HCT116 (cell line): Measurements from ENCODE around the gene TRPV5. TPM values are rescaled to one million over a fixed set of nuclear protein-coding genes. Genes with fewer than 3 reads are reported as not detected.

Experiments used
- ATAC-seq: fragments of 200-7000 bp; cut with Tn5 transposase; 2 replicates; pipeline ENCODE4 v1.9.1; 2020; ENCODE audit warnings: mild to moderate bottlenecking, moderate library complexity
- BruUV-seq: library from RNA; stranded (reverse); fragments of 400-500 nt; replicated peaks from 2 replicates; lab custom pipeline; 2021; lab: Mats Ljungman, UMichigan
- CTCF ChIA-PET: fragments of 300-600 bp; sonication (Branson Sonifier 250); formaldehyde crosslinking; loops from one replicate; lab custom pipeline; 2021; ENCODE audit warnings: antibody characterized with exemption; lab: Charles Lee
- POLR2A ChIA-PET: fragments of 300-600, 350-600 bp; sonication (Branson Sonifier 250); formaldehyde crosslinking; loops from one replicate; lab custom pipeline; 2021; ENCODE audit warnings: antibody characterized with exemption; lab: Charles Lee
- RAD21 ChIA-PET, 2 experiments: fragments of 300-600 bp; sonication (Branson Sonifier 250); formaldehyde crosslinking; loops; one replicate each; lab custom pipeline; 2023; ENCODE audit warnings: low total read pairs in 2 of 2; ENCODE audit not compliant: uncharacterized antibody in 2 of 2, unreplicated experiment in 2 of 2, low non-redundant PET in 1 of 2; lab: Charles Lee
- DNase-seq: peaks from one replicate; pipeline ENCODE4 v3.0.0-alpha.2; 2010; ENCODE audit warnings: low read depth, low spot score
- H2AFZ ChIP-seq: fragments of 200-600 bp; shearing (Covaris generic), sonication (generic); 2 replicates; pipeline ENCODE4 v1.6.1; 2017; ENCODE audit warnings: low read depth, mixed run types, mixed read lengths, antibody characterized with exemption, low read length; ENCODE audit not compliant: poor library complexity, severe bottlenecking
- H3K27ac ChIP-seq: 2 replicates; pipeline ENCODE4 v1.5.1; 2012; ENCODE audit warnings: low read depth, low read length
- H3K27me3 ChIP-seq: fragments of 200-600 bp; sonication (generic); 2 replicates; pipeline ENCODE4 v1.6.1; 2016; ENCODE audit warnings: mixed run types, low read length, mixed read lengths; ENCODE audit not compliant: insufficient read depth
- H3K36me3 ChIP-seq, 2 experiments: fragments of 200-500 bp in 1 of 2; fragments of 200-600 bp in 1 of 2; sonication (Bioruptor generic) in 1 of 2; sonication (generic) in 1 of 2; 2 replicates each; pipeline versions ENCODE4 v1.5.1 to v1.6.1; 2014 to 2016; ENCODE audit warnings: low read length in 2 of 2, inconsistent platforms in 1 of 2, mixed read lengths in 1 of 2, mixed run types in 1 of 2; ENCODE audit not compliant: insufficient read depth in 2 of 2, control insufficient read depth in 1 of 2
- H3K4me1 ChIP-seq, 2 experiments: fragments of 200-600 bp in 1 of 2; sonication (generic) in 1 of 2; 2 replicates each; pipeline versions ENCODE4 v1.5.1 to v1.6.1; 2012 to 2017; ENCODE audit warnings: low read length in 2 of 2, inconsistent platforms in 1 of 2, mild to moderate bottlenecking in 1 of 2, mixed read lengths in 1 of 2, mixed run types in 1 of 2, moderate library complexity in 1 of 2; ENCODE audit not compliant: insufficient read depth in 2 of 2, control insufficient read depth in 1 of 2
- H3K4me2 ChIP-seq: fragments of 200-600 bp; sonication (generic); 2 replicates; pipeline ENCODE4 v1.6.1; 2017; ENCODE audit warnings: mixed run types, low read length, mixed read lengths
- H3K4me3 ChIP-seq, 2 experiments: fragments of 200-600 bp in 1 of 2; sonication (generic) in 1 of 2; replicated peaks in 1 of 2; 2 replicates each; pipeline ENCODE4 v1.5.1; 2011 to 2016; ENCODE audit warnings: low read length in 2 of 2, control low read depth in 1 of 2, low read depth in 1 of 2, mild to moderate bottlenecking in 1 of 2, mixed read lengths in 1 of 2, mixed run types in 1 of 2
- H3K79me2 ChIP-seq: fragments of 200-600 bp; sonication (generic); 2 replicates; pipeline ENCODE4 v1.6.1; 2017; ENCODE audit warnings: mild to moderate bottlenecking, mixed run types, low read length, moderate library complexity, mixed read lengths; ENCODE audit not compliant: insufficient read depth
- H3K9ac ChIP-seq: fragments of 200-600 bp; sonication (generic); 2 replicates; pipeline ENCODE4 v1.6.1; 2016; ENCODE audit warnings: low read length, mixed read lengths
- H3K9me2 ChIP-seq: fragments of 200-600 bp; sonication (generic), shearing (Covaris generic); 2 replicates; pipeline ENCODE4 v1.6.1; 2017; ENCODE audit warnings: mixed run types, mild to moderate bottlenecking, moderate library complexity; ENCODE audit not compliant: insufficient read depth
- H3K9me3 ChIP-seq, 2 experiments: fragments of 200-500 bp in 1 of 2; fragments of 200-600 bp in 1 of 2; sonication (Bioruptor generic) in 1 of 2; sonication (generic) in 1 of 2; 2 replicates each; pipeline ENCODE4 v1.6.1; 2014 to 2017; ENCODE audit warnings: low read length in 2 of 2, mixed read lengths in 2 of 2, inconsistent platforms in 1 of 2, low read depth in 1 of 2, mild to moderate bottlenecking in 1 of 2, mixed run types in 1 of 2, moderate library complexity in 1 of 2; ENCODE audit not compliant: control insufficient read depth in 1 of 2, insufficient read depth in 1 of 2
- H4K20me1 ChIP-seq: fragments of 200-600 bp; sonication (generic), shearing (Covaris generic); 2 replicates; pipeline ENCODE4 v1.6.1; 2017; ENCODE audit warnings: mixed run types, mild to moderate bottlenecking, moderate library complexity; ENCODE audit not compliant: insufficient read depth
- ATF3 ChIP-seq: IDR thresholded peaks from 2 replicates; pipeline ENCODE4 v1.6.1; 2012
- CTCF ChIP-seq, 3 experiments: fragments of 200-600 bp in 1 of 3; sonication (generic) in 1 of 3; IDR thresholded peaks in 2 of 3; conservative IDR thresholded peaks in 1 of 3; 2 replicates each; pipeline ENCODE4 v1.5.1; 2012 to 2017; ENCODE audit warnings: low read depth in 2 of 3, low read length in 2 of 3, antibody characterized with exemption in 1 of 3, borderline replicate concordance in 1 of 3, control low read depth in 1 of 3, mild to moderate bottlenecking in 1 of 3, mixed read lengths in 1 of 3, mixed run types in 1 of 3, moderate library complexity in 1 of 3; ENCODE audit not compliant: insufficient read depth in 1 of 3
- EGR1 ChIP-seq: IDR thresholded peaks from 2 replicates; pipeline ENCODE4 v1.6.1; 2012; ENCODE audit warnings: low read depth
- ELF1 ChIP-seq: IDR thresholded peaks from 2 replicates; pipeline ENCODE4 v1.6.1; 2012; ENCODE audit warnings: low read depth, borderline replicate concordance
- EZH2phosphoT487 ChIP-seq: fragments of 200-600 bp; IDR thresholded peaks from 2 replicates; pipeline ENCODE4 v1.6.1; 2018; ENCODE audit warnings: antibody characterized with exemption, borderline replicate concordance
- MAX ChIP-seq: IDR thresholded peaks from 2 replicates; pipeline ENCODE4 v1.6.1; 2012
- POLR2AphosphoS5 ChIP-seq: IDR thresholded peaks from 2 replicates; pipeline ENCODE4 v1.6.1; 2011; ENCODE audit warnings: mild to moderate bottlenecking, low read depth, low read length, moderate library complexity
- REST ChIP-seq: IDR thresholded peaks from 2 replicates; pipeline ENCODE4 v1.6.1; 2012; ENCODE audit warnings: low read depth
- SIN3A ChIP-seq: IDR thresholded peaks from 2 replicates; pipeline ENCODE4 v1.6.1; 2012; ENCODE audit warnings: low read depth
- TCF7L2 ChIP-seq: IDR thresholded peaks from 2 replicates; pipeline ENCODE4 v1.7.0; 2011; ENCODE audit warnings: borderline replicate concordance, inconsistent platforms; ENCODE audit not compliant: insufficient read depth, insufficient read length; ENCODE audit errors: extremely low read depth
- ZBTB33 ChIP-seq: IDR thresholded peaks from 2 replicates; pipeline ENCODE4 v1.6.1; 2011; ENCODE audit warnings: mild to moderate bottlenecking, low read length, moderate library complexity; ENCODE audit not compliant: insufficient replicate concordance; ENCODE audit errors: extremely low read depth
- ZFX ChIP-seq: fragments of 450-650 bp; IDR thresholded peaks from 2 replicates; pipeline ENCODE4 v1.6.1; 2017
- ZNF274 ChIP-seq: fragments of 200-500 bp; sonication (Bioruptor generic); IDR thresholded peaks from 2 replicates; pipeline ENCODE4 v1.6.1; 2014; ENCODE audit warnings: mild to moderate bottlenecking, low read depth, low read length, inconsistent platforms
- intact Hi-C: fragments of 100-400 bp; cut with micrococcal nuclease; formaldehyde crosslinking; loops from 2 replicates; pipeline ENCODE4 v1.10.0; 2022
- total RNA-seq: library from RNA; stranded (reverse); gene quantifications from one replicate; pipeline ENCODE4 v1.2.1, GENCODE V29; 2021; ENCODE audit not compliant: unreplicated experiment

Gene TRPV5
- total RNA-seq, 1 experiment from 2014 or later = not detected

GRCh38 chr7:142894985-142895593 is 38.5 kb downstream of the TRPV5 start (continued):
- no peak for TF ChIP-seq CTCF (IDR thresholded peaks at IDR 0.05 in 2 of 3, conservative IDR thresholded peaks at IDR 0.05 in 1 of 3; ENCODE audit: borderline replicate concordance in 1 of 3, insufficient read depth in 1 of 3, low read depth in 2 of 3, low read length in 2 of 3)
- no peak for TF ChIP-seq MAX
- TF ChIP-seq POLR2AphosphoS5 = no peak
- TF ChIP-seq ELF1 = no peak
- TF ChIP-seq EZH2phosphoT487 = no peak
- TF ChIP-seq ZNF274 = no peak
- TF ChIP-seq TCF7L2 = no peak

- CTCF ChIA-PET = interaction anchor here (1.2 to 2.0 kb wide), 2 partner anchors 14 to 21 kb away, joined by 3 to 6 read pairs; no protein-coding TSS in a partner anchor
- no TSS peak for BruUV-seq
- POLR2A ChIA-PET = no interaction called here
- no peaks in the 10 kb centered on the region for H3K4me1 ChIP-seq
- H3K36me3 ChIP-seq = no peaks in the 10 kb centered on the region
- H3K4me2 ChIP-seq = no peak overlapping the region
- DNase-seq = no peak
- no peak overlapping the region for H3K9ac ChIP-seq
- RAD21 ChIA-PET = no interaction called here
- no peak overlapping the region for H3K27ac ChIP-seq
- no peak for ATAC-seq
- peaks cover 24% of the 10 kb centered on the region for H3K27me3 ChIP-seq
- H3K9me3 ChIP-seq = no peaks in the 10 kb centered on the region
- H2AFZ ChIP-seq = no peak overlapping the region
- intact Hi-C loops = no loop called here
- H4K20me1 ChIP-seq = no peaks in the 10 kb centered on the region
- H3K9me2 ChIP-seq = no peaks in the 10 kb centered on the region
- no peak overlapping the region for H3K4me3 ChIP-seq
- no peaks in the 10 kb centered on the region for H3K79me2 ChIP-seq
- TF ChIP-seq EZH2phosphoT487 (no peak), ATF3 (no peak), EGR1 (no peak), SIN3A (no peak), ZNF274 (no peak), POLR2AphosphoS5 (no peak), TCF7L2 (no peak), REST (no peak), ZBTB33 (no peak), ZFX (no peak)
These were observed 39.2 kb downstream of the TRPV5 start for GRCh38 chr7:142894112-142894984.
